ENCODE results near the gene ADAMTS20.
A peak's percentile ranks its signal among the peaks of the same experiment; 100 is the strongest.
"Not testable (repeated sequence)": the region's sequence is repeated elsewhere in the genome, so short reads cannot be mapped to it uniquely, and the experiment has no call there.

The ADAMTS20 gene

GRCh38 chr12:43360001-43360400, 192.0 kb downstream of the ADAMTS20 start:
- not testable (repeated sequence) for DNase-seq (ENCODE audit: low spot score)

GRCh38 chr12:43357141-43357540, 194.9 kb downstream of the ADAMTS20 start:
- DNase-seq (ENCODE audit: low spot score), result no peak

- no peak for DNase-seq (ENCODE audit: low spot score)
These were observed 200.0 kb downstream of the ADAMTS20 start for GRCh38 chr12:43352001-43352400.

DNA sequence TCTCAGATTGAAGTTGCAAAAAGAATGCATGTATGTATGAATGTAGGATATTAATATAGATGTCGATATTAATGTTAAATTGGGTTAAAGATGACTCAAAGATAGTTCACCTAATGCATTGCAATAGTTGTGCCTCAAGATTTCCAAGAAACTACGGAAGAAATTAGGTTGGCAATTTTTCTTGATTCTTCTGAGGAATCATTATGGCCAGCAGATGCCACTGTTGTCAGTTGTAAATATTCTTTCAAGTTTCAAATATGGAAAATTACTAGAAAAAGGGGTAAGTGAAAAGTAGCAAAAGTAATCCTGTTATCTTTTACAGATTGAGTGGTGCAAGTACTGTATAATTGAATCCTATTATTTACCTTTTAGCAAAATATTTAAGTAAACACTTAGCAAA, 202.1 kb downstream of the ADAMTS20 start:
- DNase-seq (ENCODE audit: low spot score), result no peak

DNA sequence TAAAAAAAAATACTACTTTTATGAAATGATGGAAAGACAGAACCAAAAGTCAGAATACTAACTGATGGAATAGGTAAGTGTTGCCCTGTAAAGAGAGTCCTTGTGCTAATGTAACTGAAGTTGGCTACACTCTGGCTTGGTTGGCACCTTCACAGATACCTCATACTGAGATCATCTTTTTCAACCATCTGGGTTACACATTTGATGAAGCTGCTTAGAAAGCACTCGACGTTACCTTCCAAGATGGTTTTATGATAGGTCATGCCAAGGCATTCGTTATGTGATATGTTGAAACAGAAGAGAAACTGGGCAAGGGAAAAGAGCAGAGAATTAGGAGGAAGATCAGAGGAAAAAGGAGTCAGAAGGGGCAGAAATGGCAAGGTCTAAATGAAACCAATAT, 203.8 kb downstream of the ADAMTS20 start:
- peak; percentile 4 for DNase-seq (ENCODE audit: low spot score)

GRCh38 chr12:43347026-43347425, 205.0 kb downstream of the ADAMTS20 start:
- DNase-seq (ENCODE audit: low spot score), result no peak

GRCh38 chr12:43345023-43345422, 207.0 kb downstream of the ADAMTS20 start:
- DNase-seq (ENCODE audit: low spot score), result no peak

- DNase-seq (ENCODE audit: low spot score), result not testable (repeated sequence)
These were observed 210.2 kb downstream of the ADAMTS20 start for GRCh38 chr12:43341785-43342313.

- peak; percentile 51 for DNase-seq (ENCODE audit: low spot score)
These were observed 213.0 kb downstream of the ADAMTS20 start for GRCh38 chr12:43338848-43339526.

- DNase-seq (ENCODE audit: low spot score), result peak; percentile 16
These were observed 214.2 kb downstream of the ADAMTS20 start for GRCh38 chr12:43337571-43338444.

- peak; percentile 46 for DNase-seq (ENCODE audit: low spot score)
These were observed 214.9 kb downstream of the ADAMTS20 start for GRCh38 chr12:43336962-43337555.

DNA sequence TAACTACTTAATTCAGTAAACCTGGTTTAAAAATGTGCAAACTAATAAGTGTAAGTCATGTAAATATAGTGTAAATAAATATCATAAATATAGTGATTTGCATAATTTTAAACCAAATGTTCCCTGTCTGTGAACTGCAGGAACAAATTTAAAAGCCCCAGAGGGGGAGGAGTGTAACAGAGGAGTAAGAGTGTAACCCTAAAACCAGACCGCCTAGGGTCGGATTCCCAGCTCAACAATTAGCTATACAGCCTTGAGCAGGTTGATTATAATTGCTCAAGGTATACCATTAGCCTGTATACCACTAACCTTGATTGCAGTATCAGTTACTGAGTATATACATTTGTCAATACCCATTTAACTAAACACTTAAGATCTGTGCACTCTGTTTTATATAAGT, 218.4 kb downstream of the ADAMTS20 start:
- DNase-seq (ENCODE audit: low spot score), result no peak

DNA sequence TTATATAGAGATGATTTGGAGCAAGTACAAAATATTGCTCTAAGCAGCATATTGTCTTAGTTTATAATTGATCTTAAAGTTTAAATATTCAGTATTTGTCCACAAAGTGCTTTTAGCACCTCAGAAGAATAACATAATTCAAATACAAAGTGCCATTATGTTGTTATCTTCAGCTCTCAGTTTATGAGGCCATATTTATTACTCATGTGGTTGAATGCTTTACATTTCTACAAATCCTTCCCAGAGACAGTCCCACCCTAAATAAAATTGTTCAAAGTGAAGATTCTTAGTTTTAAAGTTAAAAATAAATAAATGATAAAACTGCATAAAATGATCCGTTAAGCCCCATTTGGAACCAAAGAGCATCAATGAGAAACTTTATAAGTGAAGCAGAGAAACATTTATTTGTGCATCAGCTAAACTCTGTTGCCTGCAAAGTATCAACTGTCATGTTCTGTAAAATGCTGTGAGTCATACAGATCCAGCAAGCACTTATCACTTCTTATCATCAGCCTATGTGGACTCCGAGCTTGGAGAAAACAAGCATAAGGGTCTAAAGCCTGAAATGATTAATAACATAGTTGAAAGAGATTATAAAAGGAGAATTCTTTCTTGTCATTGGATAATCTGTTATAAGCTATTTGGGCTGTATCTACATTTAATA, 218.9 kb downstream of the ADAMTS20 start:
- DNase-seq (ENCODE audit: low spot score), result no peak

GRCh38 chr12:43331935-43332334, 220.1 kb downstream of the ADAMTS20 start:
- no peak for DNase-seq (ENCODE audit: low spot score)

- DNase-seq (ENCODE audit: low spot score), result no peak
These were observed 222.6 kb downstream of the ADAMTS20 start for GRCh38 chr12:43329375-43329774.

- no peak for DNase-seq (ENCODE audit: low spot score)
These were observed 226.2 kb downstream of the ADAMTS20 start for GRCh38 chr12:43325786-43326185.

- DNase-seq (ENCODE audit: low spot score), result no peak
These were observed 231.7 kb downstream of the ADAMTS20 start for GRCh38 chr12:43320281-43320680.

DNA sequence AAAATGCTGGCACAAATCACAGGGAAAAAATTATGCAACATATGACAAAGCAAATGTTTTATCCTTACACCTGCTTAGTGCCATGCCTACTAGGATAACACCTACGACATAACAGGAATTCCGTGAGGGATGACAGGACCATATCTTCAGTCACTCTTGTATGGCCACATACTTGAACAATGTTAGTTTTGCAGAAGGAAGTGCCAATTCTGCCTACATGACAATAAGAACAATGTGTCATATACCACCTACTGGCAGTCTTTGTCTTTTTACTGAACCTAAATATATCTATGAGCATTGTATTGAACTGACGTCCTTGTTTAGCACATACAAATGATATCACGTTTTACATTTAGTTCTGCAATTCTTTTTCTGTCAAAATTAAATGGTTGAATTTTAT, 234.0 kb downstream of the ADAMTS20 start:
- DNase-seq (ENCODE audit: low spot score), result no peak

DNA sequence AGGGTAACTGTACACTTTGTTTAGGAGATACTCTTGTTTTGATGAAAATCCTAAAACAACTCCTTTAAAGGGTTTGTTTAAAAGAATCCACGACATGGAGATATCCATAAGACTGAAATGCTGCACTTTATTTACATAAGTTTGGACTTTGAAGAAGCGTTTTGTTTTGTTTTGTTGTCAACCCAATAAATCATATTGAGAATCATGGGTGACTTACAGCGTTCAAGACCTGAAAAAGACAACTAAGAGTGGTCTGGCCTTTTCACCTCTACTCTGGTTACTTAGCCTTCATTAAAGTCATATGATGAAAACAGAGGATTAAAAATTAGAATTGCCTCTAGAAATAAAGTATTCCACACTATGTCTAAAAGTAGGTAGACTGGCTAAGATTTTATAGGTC, 234.8 kb downstream of the ADAMTS20 start:
- no peak for DNase-seq (ENCODE audit: low spot score)

GRCh38 chr12:43316520-43316919, 235.5 kb downstream of the ADAMTS20 start:
- DNase-seq (ENCODE audit: low spot score), result no peak

- DNase-seq (ENCODE audit: low spot score), result no peak
These were observed 236.0 kb downstream of the ADAMTS20 start for GRCh38 chr12:43315961-43316360.

DNA sequence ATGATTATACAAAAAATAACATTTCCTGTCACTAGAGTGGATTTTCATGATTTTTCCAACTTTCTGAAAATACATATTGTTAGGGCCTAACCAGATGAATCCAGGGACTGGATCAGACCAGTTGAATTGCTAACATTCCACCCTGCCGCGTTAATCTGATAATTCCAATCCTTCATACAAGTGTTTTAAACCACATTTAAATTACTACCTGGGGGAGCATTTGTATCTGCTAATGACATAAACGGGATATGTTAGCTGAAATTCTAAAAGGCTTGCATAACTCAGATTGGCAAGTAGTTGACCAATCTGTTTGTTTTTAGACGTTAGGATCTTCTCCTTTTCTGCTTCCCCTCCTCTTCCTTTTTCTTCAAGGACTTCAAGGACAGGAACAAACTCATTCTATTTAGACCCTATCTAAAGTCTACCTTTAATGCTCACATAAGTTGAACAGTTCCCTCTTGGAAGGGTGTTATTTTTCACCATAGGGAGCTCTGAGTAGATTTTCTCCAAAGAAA, 239.0 kb downstream of the ADAMTS20 start:
- no peak for DNase-seq (ENCODE audit: low spot score)
